Smooth muscle cell (in vitro differentiated cells): ENCODE results near the gene PREPL. TPM values are rescaled to one million over a fixed set of nuclear protein-coding genes. Genes with fewer than 3 reads are reported as not detected.

Experiments used
- DNase-seq: peaks from one replicate; lab custom pipeline; 2025; ENCODE audit not compliant: unreplicated experiment; lab: John Stamatoyannopoulos, UW
- H2AFZ ChIP-seq: fragments of 200-600 bp; sonication (generic); 2 replicates; pipeline ENCODE4 v1.6.0; 2016; ENCODE audit warnings: antibody characterized with exemption, low read depth, mild to moderate bottlenecking
- H3F3A ChIP-seq: fragments of 200-600 bp; sonication (generic); 2 replicates; pipeline ENCODE4 v1.6.0; 2017; ENCODE audit warnings: antibody characterized with exemption, low read depth
- H3K27ac ChIP-seq: fragments of 200-600 bp; sonication (generic); 2 replicates; pipeline ENCODE4 v1.5.1; 2016; ENCODE audit warnings: low read depth, mild to moderate bottlenecking
- H3K27me3 ChIP-seq: fragments of 200-600 bp; sonication (generic); 2 replicates; pipeline ENCODE4 v1.6.1; 2016; ENCODE audit warnings: low read depth, mild to moderate bottlenecking
- H3K36me3 ChIP-seq: fragments of 200-600 bp; sonication (generic); 2 replicates; pipeline ENCODE4 v1.5.1; 2016; ENCODE audit warnings: low read depth
- H3K4me1 ChIP-seq: fragments of 200-600 bp; sonication (generic); 2 replicates; pipeline ENCODE4 v1.5.1; 2016; ENCODE audit warnings: low read depth
- H3K4me2 ChIP-seq: fragments of 200-600 bp; sonication (generic); 2 replicates; pipeline ENCODE4 v1.6.0; 2016; ENCODE audit warnings: mild to moderate bottlenecking
- H3K4me3 ChIP-seq: fragments of 200-600 bp; sonication (generic); 2 replicates; pipeline ENCODE4 v1.5.1; 2016; ENCODE audit warnings: mild to moderate bottlenecking
- H3K79me2 ChIP-seq: fragments of 200-600 bp; sonication (generic); 2 replicates; pipeline ENCODE4 v1.6.0; 2016; ENCODE audit warnings: low read depth, mild to moderate bottlenecking
- H3K9ac ChIP-seq: fragments of 200-600 bp; sonication (generic); 2 replicates; pipeline ENCODE4 v1.6.0; 2016; ENCODE audit warnings: low read depth
- H3K9me3 ChIP-seq: fragments of 200-600 bp; sonication (generic); replicated peaks from 2 replicates; pipeline ENCODE4 v1.5.1; 2016; ENCODE audit warnings: low read depth
- H4K20me1 ChIP-seq: fragments of 200-600 bp; sonication (generic); 2 replicates; pipeline ENCODE4 v1.6.0; 2016; ENCODE audit warnings: low read depth
- WGBS: methylation state at CpG from one replicate; pipeline ENCODE4 v1.1.7; 2016; ENCODE audit warnings: low lambda C conversion rate; 5-methylcytosine and 5-hydroxymethylcytosine counted together
- polyA plus RNA-seq: library from polyadenylated mRNA; unstranded; fragments of >200 nt; fragmentation: Nextera tagmentation; extraction: Ambion mirVana; gene quantifications from 2 replicates; pipeline ENCODE4 v1.2.1, GENCODE V29; 2016
- total RNA-seq: library from RNA; depleted of rRNA; stranded (reverse); fragments of >200 nt; gene quantifications from 2 replicates; pipeline ENCODE4 v1.2.3, GENCODE V29; 2014
- TF ChIP-seq, protein P1 (sequence below): fragments of 200-600 bp; sonication (generic); IDR thresholded peaks from 2 replicates; pipeline ENCODE4 v1.5.1; 2017; ENCODE audit warnings: borderline replicate concordance, mild to moderate bottlenecking, antibody characterized with exemption; ENCODE audit not compliant: insufficient read depth, poor library complexity, severe bottlenecking

PREPL gene
- total and polyA plus RNA-seq, 2 experiments from 2014 or later: 16.7 to 43.8 TPM

DNA sequence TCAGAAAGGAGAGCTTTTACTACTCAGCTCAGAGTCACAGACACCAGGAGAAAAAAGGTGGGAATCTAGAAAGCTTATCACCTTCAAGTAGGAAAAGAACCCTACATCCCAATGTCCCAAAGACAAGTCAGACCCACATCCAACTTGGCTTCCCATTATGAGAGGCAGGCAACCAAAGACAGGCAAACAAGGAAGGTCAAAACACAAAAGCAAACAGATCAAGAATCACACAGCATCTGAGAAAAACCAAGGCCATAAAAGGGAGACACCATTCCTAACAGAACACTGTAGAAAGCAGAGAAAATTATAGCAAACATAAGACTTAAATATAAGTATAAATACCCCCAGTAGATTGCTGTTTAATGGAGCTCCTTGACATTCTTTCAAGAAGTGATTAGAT lies 45.3 kb downstream of the PREPL start:
- Histone ChIP-seq H3K9ac (no peak overlapping the region), H3K79me2 (no peaks in the 10 kb centered on the region), H2AFZ (no peak overlapping the region), H3K9me3 (no peaks in the 10 kb centered on the region), H4K20me1 (no peaks in the 10 kb centered on the region), H3K36me3 (peaks cover 22% of the 10 kb centered on the region), H3F3A (no peaks in the 10 kb centered on the region), H3K27ac (no peak overlapping the region), H3K4me1 (no peaks in the 10 kb centered on the region), H3K27me3 (no peaks in the 10 kb centered on the region), H3K4me2 (no peak overlapping the region), H3K4me3 (no peak overlapping the region)
- TF ChIP-seq, protein P1, sequence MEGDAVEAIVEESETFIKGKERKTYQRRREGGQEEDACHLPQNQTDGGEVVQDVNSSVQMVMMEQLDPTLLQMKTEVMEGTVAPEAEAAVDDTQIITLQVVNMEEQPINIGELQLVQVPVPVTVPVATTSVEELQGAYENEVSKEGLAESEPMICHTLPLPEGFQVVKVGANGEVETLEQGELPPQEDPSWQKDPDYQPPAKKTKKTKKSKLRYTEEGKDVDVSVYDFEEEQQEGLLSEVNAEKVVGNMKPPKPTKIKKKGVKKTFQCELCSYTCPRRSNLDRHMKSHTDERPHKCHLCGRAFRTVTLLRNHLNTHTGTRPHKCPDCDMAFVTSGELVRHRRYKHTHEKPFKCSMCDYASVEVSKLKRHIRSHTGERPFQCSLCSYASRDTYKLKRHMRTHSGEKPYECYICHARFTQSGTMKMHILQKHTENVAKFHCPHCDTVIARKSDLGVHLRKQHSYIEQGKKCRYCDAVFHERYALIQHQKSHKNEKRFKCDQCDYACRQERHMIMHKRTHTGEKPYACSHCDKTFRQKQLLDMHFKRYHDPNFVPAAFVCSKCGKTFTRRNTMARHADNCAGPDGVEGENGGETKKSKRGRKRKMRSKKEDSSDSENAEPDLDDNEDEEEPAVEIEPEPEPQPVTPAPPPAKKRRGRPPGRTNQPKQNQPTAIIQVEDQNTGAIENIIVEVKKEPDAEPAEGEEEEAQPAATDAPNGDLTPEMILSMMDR: no peak
- DNase-seq: no peak

DNA sequence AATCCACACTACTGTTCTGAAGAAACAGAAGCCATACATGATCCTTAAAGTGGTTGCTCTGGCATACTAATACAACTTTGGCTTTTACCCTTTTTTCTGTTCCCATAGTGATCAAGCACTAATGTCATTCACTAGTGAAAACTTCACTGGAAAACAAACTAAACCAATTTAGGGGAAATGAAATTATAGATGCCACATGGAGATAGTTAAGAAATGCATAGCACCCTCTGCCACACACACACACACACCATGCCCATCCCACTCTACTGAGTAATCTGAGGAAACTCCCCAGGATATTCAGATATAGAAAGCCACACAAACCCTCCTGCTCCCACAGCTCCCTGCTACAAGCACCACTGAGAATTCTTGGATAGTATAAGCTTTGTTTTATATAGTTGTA lies 46.9 kb downstream of the PREPL start:
- Histone ChIP-seq H3K4me1 (no peaks in the 10 kb centered on the region), H3K27ac (no peak overlapping the region), H2AFZ (no peak overlapping the region), H3K79me2 (no peaks in the 10 kb centered on the region), H4K20me1 (no peaks in the 10 kb centered on the region), H3K4me3 (no peak overlapping the region), H3K4me2 (no peak overlapping the region), H3K9ac (no peak overlapping the region), H3K9me3 (no peaks in the 10 kb centered on the region), H3K36me3 (peaks cover 11% of the 10 kb centered on the region), H3K27me3 (no peaks in the 10 kb centered on the region), H3F3A (no peaks in the 10 kb centered on the region)
- TF ChIP-seq, protein P1: no peak
- DNase-seq: no peak

DNA sequence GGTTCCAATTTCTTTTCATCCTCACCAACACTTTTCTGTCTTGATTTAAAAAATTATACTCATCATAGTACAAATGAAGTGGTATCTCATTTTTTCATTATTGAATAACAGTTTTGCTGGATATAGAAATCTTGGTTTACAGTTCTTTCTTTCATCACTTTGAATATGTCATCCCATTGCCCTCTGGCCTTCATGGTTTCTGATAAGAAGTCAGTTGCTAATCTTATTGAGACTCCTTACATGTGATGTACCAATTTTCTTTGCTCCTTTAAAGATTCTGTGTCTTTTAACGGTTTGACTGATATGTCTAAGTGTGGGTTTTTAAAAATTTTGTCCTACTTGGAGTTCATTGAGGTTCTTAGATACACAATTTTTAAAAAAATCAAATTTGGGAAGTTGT lies 51.0 kb downstream of the PREPL start:
- H3K4me1 ChIP-seq: no peaks in the 10 kb centered on the region
- WGBS: 97% methylated on average over 1 of the region's 1 CpG
- TF ChIP-seq, protein P1: no peak

DNA sequence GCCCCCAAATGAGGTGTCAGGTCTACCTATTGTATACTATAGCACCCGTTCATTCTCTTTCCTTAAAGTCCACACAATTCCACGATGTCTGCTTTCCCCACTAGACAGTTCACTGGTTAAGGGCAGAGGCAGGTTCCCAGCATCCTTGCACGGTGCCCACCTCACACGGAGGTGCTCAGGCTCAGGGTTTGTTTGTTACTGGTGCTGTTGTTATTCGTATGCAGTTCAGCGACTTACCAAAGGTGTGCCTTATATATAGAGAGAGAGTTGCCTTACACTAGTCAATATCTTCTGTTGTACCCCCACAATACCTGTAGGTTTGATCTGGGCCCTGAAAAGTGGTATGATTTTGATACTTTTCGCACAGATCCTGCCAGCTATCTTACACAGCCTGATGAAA lies 55.4 kb downstream of the PREPL start:
- H3K36me3 ChIP-seq: no peaks in the 10 kb centered on the region
- TF ChIP-seq, protein P1: no peak
- H3K9ac ChIP-seq: no peak overlapping the region
- H3F3A ChIP-seq: no peaks in the 10 kb centered on the region
- H3K4me1 ChIP-seq: no peaks in the 10 kb centered on the region
- WGBS: 87% methylated on average over 7 of the region's 7 CpGs
- no peaks in the 10 kb centered on the region for H4K20me1 ChIP-seq
- H3K27me3 ChIP-seq: peaks cover under 1% of the 10 kb centered on the region
- H3K27ac ChIP-seq: no peak overlapping the region
- no peak overlapping the region for H3K4me2 ChIP-seq
- no peaks in the 10 kb centered on the region for H3K9me3 ChIP-seq
- H2AFZ ChIP-seq: no peak overlapping the region
- DNase-seq: no peak
- H3K79me2 ChIP-seq: no peaks in the 10 kb centered on the region
- no peak overlapping the region for H3K4me3 ChIP-seq

More for the DNA sequence above, 51.0 kb downstream of the PREPL start:
- no peak overlapping the region for H3K27ac ChIP-seq
- DNase-seq: no peak
- H3K4me3 ChIP-seq: no peak overlapping the region
- H3F3A ChIP-seq: no peaks in the 10 kb centered on the region
- no peaks in the 10 kb centered on the region for H4K20me1 ChIP-seq
- H3K79me2 ChIP-seq: no peaks in the 10 kb centered on the region
- no peaks in the 10 kb centered on the region for H3K9me3 ChIP-seq
- H3K4me2 ChIP-seq: no peak overlapping the region
- H2AFZ ChIP-seq: no peak overlapping the region
- no peak overlapping the region for H3K9ac ChIP-seq
- H3K27me3 ChIP-seq: no peaks in the 10 kb centered on the region
- H3K36me3 ChIP-seq: no peaks in the 10 kb centered on the region
